22Rv1 (cell line): Measurements from ENCODE around the gene ASB15.

Experiments used
- ZFX ChIP-seq: fragments of 450-650 bp; IDR thresholded peaks from 2 replicates; pipeline ENCODE4 v1.6.1; 2017; ENCODE audit warnings: antibody characterized with exemption, borderline replicate concordance
- TF ChIP-seq, protein P1 (sequence below): fragments of 450-650 bp; IDR thresholded peaks from 2 replicates; pipeline ENCODE4 v1.5.1; 2017; ENCODE audit warnings: mild to moderate bottlenecking

DNA sequence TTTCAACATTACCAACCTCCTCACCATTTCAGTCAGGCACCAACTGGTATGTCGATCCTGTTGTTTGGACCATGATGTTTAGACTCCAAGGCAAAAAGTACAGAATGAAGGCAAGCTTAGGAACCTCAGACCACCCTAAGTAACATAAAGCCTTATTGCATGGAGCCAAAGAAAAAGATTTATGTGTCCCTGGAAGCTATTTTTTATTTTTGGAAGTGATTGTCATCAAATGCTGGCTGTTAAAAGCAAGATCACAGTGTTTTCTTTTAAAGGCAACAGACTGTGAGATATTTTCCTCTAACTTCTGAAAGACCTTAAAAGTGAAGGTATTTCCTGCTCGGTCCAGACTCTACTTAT, 8.2 kb downstream of the ASB15 start:
- TF ChIP-seq, protein P1, sequence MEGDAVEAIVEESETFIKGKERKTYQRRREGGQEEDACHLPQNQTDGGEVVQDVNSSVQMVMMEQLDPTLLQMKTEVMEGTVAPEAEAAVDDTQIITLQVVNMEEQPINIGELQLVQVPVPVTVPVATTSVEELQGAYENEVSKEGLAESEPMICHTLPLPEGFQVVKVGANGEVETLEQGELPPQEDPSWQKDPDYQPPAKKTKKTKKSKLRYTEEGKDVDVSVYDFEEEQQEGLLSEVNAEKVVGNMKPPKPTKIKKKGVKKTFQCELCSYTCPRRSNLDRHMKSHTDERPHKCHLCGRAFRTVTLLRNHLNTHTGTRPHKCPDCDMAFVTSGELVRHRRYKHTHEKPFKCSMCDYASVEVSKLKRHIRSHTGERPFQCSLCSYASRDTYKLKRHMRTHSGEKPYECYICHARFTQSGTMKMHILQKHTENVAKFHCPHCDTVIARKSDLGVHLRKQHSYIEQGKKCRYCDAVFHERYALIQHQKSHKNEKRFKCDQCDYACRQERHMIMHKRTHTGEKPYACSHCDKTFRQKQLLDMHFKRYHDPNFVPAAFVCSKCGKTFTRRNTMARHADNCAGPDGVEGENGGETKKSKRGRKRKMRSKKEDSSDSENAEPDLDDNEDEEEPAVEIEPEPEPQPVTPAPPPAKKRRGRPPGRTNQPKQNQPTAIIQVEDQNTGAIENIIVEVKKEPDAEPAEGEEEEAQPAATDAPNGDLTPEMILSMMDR: no peak
- no peak for TF ChIP-seq ZFX
